ENCODE data around the gene TMPRSS4. TPM values are rescaled to one million over a fixed set of nuclear protein-coding genes. Genes with fewer than 3 reads are reported as not detected.

The TMPRSS4 gene
- total and polyA plus RNA-seq, 7 donors: 0.12 to 0.47 TPM; not detected in 5

DNA sequence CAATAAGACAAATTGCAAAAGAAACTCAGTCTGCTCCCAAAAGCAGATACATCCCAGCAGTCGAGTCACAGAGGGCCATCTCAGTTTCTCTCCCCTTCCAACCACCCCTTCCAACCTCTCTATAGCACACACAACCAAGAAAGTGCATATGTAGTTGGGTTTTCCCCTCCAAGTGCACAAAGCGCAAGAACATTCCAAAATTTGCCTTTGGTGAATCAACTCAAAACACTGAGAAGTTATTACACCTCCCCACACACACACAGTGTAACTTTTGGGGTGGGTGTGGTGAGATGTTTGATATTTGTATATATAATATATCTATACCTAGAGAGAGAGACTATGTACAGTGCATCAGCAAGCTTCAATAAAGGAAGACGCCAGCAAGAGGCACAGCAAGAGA is 86.0 kb downstream of the TMPRSS4 start:
- no peak for TF ChIP-seq CTCF (IDR thresholded peaks at IDR 0.05)
- Histone ChIP-seq H3K27ac (no peak overlapping the region), H3K4me1 (no peaks in the 10 kb centered on the region), H3K4me3 (no peak overlapping the region), H3K36me3 (ENCODE audit: insufficient read depth in 1 of 2, low read depth in 1 of 2) (no peaks in the 10 kb centered on the region), H3K27me3 (ENCODE audit: insufficient read depth in 3 of 3, low read length in 2 of 3) (no peaks in the 10 kb centered on the region), H3K9me3 (no peaks in the 10 kb centered on the region)
- intact Hi-C loops (cut with DNase I): no loop called here
- DNase-seq: no peak
- no peak for ATAC-seq
- 81 to 87% (median 85%) methylated on average over 3 of the region's 3 CpGs for WGBS, 3 donors

DNA sequence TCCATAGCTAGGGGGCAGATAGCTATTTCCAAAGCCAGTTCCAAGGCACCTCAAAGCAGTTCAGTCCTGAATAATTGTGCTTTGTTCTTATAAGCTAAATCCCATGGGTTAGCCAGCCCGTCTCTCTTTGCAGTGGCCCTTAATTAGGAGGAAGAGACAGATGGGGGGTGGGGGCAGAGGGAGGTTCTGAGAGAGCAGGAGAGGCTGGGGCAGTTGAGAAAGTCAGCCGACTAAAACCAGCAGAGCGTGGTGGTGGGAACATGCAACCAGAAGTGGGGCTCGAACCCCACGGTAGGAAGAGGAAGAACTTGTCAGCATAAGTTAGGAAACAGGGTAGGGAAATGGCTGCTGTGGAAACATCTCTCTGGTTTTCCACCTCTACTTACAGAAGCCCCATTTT is 86.6 kb downstream of the TMPRSS4 start:
- no peak for TF ChIP-seq CTCF (IDR thresholded peaks at IDR 0.05)
- H3K36me3 ChIP-seq (ENCODE audit: insufficient read depth in 1 of 2, low read depth in 1 of 2): no peaks in the 10 kb centered on the region
- DNase-seq: peak in 1 of 2 donors; percentile 31
- no peaks in the 10 kb centered on the region for H3K9me3 ChIP-seq
- H3K4me1 ChIP-seq: no peaks in the 10 kb centered on the region
- no peak for ATAC-seq
- H3K27me3 ChIP-seq (ENCODE audit: insufficient read depth in 3 of 3, low read length in 2 of 3): no peaks in the 10 kb centered on the region
- intact Hi-C loops (cut with DNase I): no loop called here
- H3K4me3 ChIP-seq: no peak overlapping the region
- 72 to 84% (median 76%) methylated on average over 5 of the region's 5 CpGs for WGBS, 3 donors
- no peak overlapping the region for H3K27ac ChIP-seq

DNA sequence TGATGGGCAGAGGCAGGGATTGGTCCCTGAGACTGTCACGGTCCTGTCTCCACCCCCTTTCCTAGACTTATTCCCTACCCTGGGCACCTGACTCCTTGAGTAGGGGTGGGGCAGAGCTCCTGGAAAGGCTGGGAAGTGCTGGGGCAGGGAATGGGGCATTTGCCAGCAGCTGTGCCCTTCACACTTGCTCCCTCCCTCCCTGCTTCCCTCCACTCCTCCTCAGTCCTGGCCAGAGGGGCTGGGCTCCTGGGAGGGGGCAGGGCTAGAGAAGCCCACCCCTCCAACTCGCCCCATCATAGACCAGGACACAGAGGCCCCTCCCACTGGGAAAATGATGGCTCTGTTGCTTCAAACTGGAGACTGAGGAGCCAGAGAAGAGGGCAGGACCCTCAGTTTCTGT is 88.0 kb downstream of the TMPRSS4 start:
- no peak overlapping the region for H3K27ac ChIP-seq
- no peaks in the 10 kb centered on the region for H3K27me3 ChIP-seq (ENCODE audit: insufficient read depth in 3 of 3, low read length in 2 of 3)
- H3K4me3 ChIP-seq: no peak overlapping the region
- ATAC-seq (no peak), DNase-seq (no peak)
- H3K9me3 ChIP-seq: no peaks in the 10 kb centered on the region
- intact Hi-C loops (cut with DNase I): no loop called here
- 68 to 82% (median 72%) methylated on average over 2 of the region's 2 CpGs for WGBS, 3 donors
- TF ChIP-seq CTCF (IDR thresholded peaks at IDR 0.05): no peak
- H3K4me1 ChIP-seq: no peaks in the 10 kb centered on the region
- H3K36me3 ChIP-seq (ENCODE audit: insufficient read depth in 1 of 2, low read depth in 1 of 2): no peaks in the 10 kb centered on the region

DNA sequence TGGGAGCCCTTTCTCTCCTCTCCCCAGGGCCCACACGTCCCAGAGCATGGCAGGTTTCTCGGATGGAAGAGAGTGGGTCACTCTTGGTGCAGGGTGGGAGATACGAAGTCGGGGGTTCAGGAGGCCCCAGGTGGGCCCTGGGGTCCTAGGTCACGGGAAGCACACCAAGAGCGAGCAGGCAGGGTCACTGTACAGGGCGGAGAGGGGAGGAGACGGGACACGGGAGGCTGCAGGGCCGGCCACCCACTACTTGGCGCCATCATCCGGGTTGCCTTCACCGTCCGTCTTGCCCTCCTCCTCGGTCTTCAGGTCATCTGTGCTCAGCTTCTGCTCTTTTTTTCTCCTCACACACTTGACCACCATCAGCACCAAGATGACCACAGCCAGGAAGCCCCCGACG is 89.8 kb downstream of the TMPRSS4 start:
- intact Hi-C loops (cut with DNase I): no loop called here
- Histone ChIP-seq H3K36me3 (ENCODE audit: insufficient read depth in 1 of 2, low read depth in 1 of 2) (no peaks in the 10 kb centered on the region), H3K9me3 (no peaks in the 10 kb centered on the region), H3K27me3 (ENCODE audit: insufficient read depth in 3 of 3, low read length in 2 of 3) (no peaks in the 10 kb centered on the region), H3K4me1 (no peaks in the 10 kb centered on the region), H3K4me3 (no peak overlapping the region), H3K27ac (no peak overlapping the region)
- WGBS, 3 donors: 87 to 91% (median 89%) methylated on average over 12 to 17 of the region's 17 CpGs
- no peak for DNase-seq
- no peak for TF ChIP-seq CTCF (IDR thresholded peaks at IDR 0.05)
- no peak for ATAC-seq

GRCh38 chr11:118167253-118167652 is 90.4 kb downstream of the TMPRSS4 start:
- H3K27me3 ChIP-seq (ENCODE audit: insufficient read depth in 3 of 3, low read length in 2 of 3): no peaks in the 10 kb centered on the region
- H3K4me3 ChIP-seq: no peak overlapping the region
- no peak for ATAC-seq
- no peak for TF ChIP-seq CTCF (IDR thresholded peaks at IDR 0.05)
- no peak for DNase-seq
- H3K4me1 ChIP-seq: no peaks in the 10 kb centered on the region
- H3K9me3 ChIP-seq: no peaks in the 10 kb centered on the region
- 94 to 97% (median 97%) methylated on average over 2 of the region's 2 CpGs for whole genome bisulfite sequencing, 3 donors
- no peak overlapping the region for H3K27ac ChIP-seq
- no peaks in the 10 kb centered on the region for H3K36me3 ChIP-seq (ENCODE audit: insufficient read depth in 1 of 2, low read depth in 1 of 2)
- intact Hi-C loops (cut with DNase I): no loop called here

Measured in psoas muscle (tissue), 8 donors.